K562 (cell line): ENCODE results near the gene MAD2L1BP. TPM values are rescaled to one million over a fixed set of nuclear protein-coding genes. Genes with fewer than 3 reads are reported as not detected.

Experiments
- BCL6 ChIP-seq: fragments of 250-450 bp; sonication (Bioruptor Pico); IDR thresholded peaks from 2 replicates; pipeline ENCODE4 v1.4.0; 2020
- CHD7 ChIP-seq: fragments of 200-600 bp; sonication (generic); IDR thresholded peaks from one replicate; pipeline ENCODE4 v1.6.1; 2012; ENCODE audit warnings: mild to moderate bottlenecking, low read depth, low read length, inconsistent platforms
- MAFG ChIP-seq: fragments of 450-650 bp; conservative IDR thresholded peaks from 2 replicates; pipeline ENCODE4 v1.6.1; 2016; ENCODE audit warnings: missing genetic modification characterization, missing compliant biosample characterization
- SP1 ChIP-seq: sonication (generic); formaldehyde crosslinking; IDR thresholded peaks from 2 replicates; pipeline ENCODE4 v1.8.1; 2022; ENCODE audit warnings: mild to moderate bottlenecking, missing genetic modification reagents
- TCFL5 ChIP-seq: fragments of 250-450 bp; sonication (Bioruptor Pico); conservative IDR thresholded peaks from 2 replicates; pipeline ENCODE4 v1.6.1; 2021; ENCODE audit warnings: mild to moderate bottlenecking, moderate library complexity, matching md5 sums
- ZNF512 ChIP-seq: IDR thresholded peaks from 2 replicates; pipeline ENCODE4 v1.6.1; 2016; ENCODE audit warnings: missing genetic modification characterization, missing compliant biosample characterization
- polyA plus RNA-seq, 8 experiments: library from polyadenylated mRNA; depleted of rRNA in 4 of 8; stranded (reverse) in 5 of 8; unstranded in 3 of 8; fragments of >200 nt; fragmentation: Nextera tagmentation in 2 of 8; fragmentation: Illumina TruSeq in 1 of 8; extraction: Ambion mirVana in 2 of 8; extraction: Trizol in 1 of 8; gene quantifications; 2 replicates each; pipeline versions ENCODE4 v1.2.1 to v1.2.3, GENCODE V29; 2011 to 2014; ENCODE audit warnings: inconsistent platforms in 1 of 8, missing spikeins in 1 of 8
- total RNA-seq, 7 experiments: library from RNA; depleted of rRNA in 6 of 7; stranded (reverse); fragments of >200 nt in 6 of 7; fragmentation: Illumina TruSeq in 2 of 7; extraction: Trizol in 2 of 7; gene quantifications; 2 replicates each; pipeline versions ENCODE4 v1.2.1 to v1.2.3, GENCODE V29; 2011 to 2021; ENCODE audit warnings: low replicate concordance in 1 of 7
- TF ChIP-seq, protein P1 (sequence below): conservative IDR thresholded peaks from 2 replicates; pipeline ENCODE4 v1.6.1; 2011; ENCODE audit warnings: low read depth, mild to moderate bottlenecking, low read length; ENCODE audit not compliant: control insufficient read depth
- TF ChIP-seq, protein P2 (sequence below): fragments of 250-450 bp; sonication (Bioruptor Pico); IDR thresholded peaks from 2 replicates; pipeline ENCODE4 v1.4.0; 2020; ENCODE audit warnings: mild to moderate bottlenecking, moderate library complexity, borderline replicate concordance

MAD2L1BP gene
- total and polyA plus RNA-seq, 9 of the 15 experiments (the other 6 are each of a cell fraction or from before 2014, with no cell fraction given) = 69.7 to 321 (median 111) TPM

- no peak for TF ChIP-seq CHD7
- no peak for TF ChIP-seq BCL6 (CRISPR knock-in tag)
- TF ChIP-seq TCFL5 (CRISPR knock-in tag) = peak; percentile 32; the same call in 1 of the 2 replicates
- TF ChIP-seq SP1 (CRISPR knock-in tag) = peak; percentile 74
- TF ChIP-seq, protein P1, sequence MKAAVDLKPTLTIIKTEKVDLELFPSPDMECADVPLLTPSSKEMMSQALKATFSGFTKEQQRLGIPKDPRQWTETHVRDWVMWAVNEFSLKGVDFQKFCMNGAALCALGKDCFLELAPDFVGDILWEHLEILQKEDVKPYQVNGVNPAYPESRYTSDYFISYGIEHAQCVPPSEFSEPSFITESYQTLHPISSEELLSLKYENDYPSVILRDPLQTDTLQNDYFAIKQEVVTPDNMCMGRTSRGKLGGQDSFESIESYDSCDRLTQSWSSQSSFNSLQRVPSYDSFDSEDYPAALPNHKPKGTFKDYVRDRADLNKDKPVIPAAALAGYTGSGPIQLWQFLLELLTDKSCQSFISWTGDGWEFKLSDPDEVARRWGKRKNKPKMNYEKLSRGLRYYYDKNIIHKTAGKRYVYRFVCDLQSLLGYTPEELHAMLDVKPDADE = no peak; the same call in 1 of the 2 replicates
- TF ChIP-seq, protein P2, sequence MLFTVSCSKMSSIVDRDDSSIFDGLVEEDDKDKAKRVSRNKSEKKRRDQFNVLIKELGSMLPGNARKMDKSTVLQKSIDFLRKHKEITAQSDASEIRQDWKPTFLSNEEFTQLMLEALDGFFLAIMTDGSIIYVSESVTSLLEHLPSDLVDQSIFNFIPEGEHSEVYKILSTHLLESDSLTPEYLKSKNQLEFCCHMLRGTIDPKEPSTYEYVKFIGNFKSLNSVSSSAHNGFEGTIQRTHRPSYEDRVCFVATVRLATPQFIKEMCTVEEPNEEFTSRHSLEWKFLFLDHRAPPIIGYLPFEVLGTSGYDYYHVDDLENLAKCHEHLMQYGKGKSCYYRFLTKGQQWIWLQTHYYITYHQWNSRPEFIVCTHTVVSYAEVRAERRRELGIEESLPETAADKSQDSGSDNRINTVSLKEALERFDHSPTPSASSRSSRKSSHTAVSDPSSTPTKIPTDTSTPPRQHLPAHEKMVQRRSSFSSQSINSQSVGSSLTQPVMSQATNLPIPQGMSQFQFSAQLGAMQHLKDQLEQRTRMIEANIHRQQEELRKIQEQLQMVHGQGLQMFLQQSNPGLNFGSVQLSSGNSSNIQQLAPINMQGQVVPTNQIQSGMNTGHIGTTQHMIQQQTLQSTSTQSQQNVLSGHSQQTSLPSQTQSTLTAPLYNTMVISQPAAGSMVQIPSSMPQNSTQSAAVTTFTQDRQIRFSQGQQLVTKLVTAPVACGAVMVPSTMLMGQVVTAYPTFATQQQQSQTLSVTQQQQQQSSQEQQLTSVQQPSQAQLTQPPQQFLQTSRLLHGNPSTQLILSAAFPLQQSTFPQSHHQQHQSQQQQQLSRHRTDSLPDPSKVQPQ (CRISPR knock-in tag) = 0 out of 2 replicates have a peak, but pooled peaks have one; percentile 18
- no peak for TF ChIP-seq ZNF512
- TF ChIP-seq MAFG (tag) = no peak
Measured at GRCh38 chr6:43629505-43630300, 5.9 kb upstream of the MAD2L1BP start (continued).
